ENCODE measurements around the gene PRSS56. TPM values are rescaled to one million over a fixed set of nuclear protein-coding genes. Genes with fewer than 3 reads are reported as not detected.

Gene PRSS56
- total RNA-seq, 1 donor from 2014 or later, result not detected

GRCh38 chr2:232503809-232504323 is 16.3 kb upstream of the PRSS56 start:
- Histone ChIP-seq H3K4me3 (ENCODE audit: low read depth, low read length) (no peak overlapping the region), H3K27me3 (ENCODE audit: control insufficient read depth, insufficient read depth, low read length) (peaks cover 82% of the 10 kb centered on the region), H3K36me3 (ENCODE audit: control insufficient read depth, insufficient read depth, low read length) (no peaks in the 10 kb centered on the region)
- no peak for TF ChIP-seq CTCF (IDR thresholded peaks at IDR 0.05; ENCODE audit: insufficient read depth, low read length, poor library complexity, severe bottlenecking)
- DNase-seq (ENCODE audit: low read depth), result no peak

GRCh38 chr2:232504438-232504837 is 15.8 kb upstream of the PRSS56 start:
- H3K4me3 ChIP-seq (ENCODE audit: low read depth, low read length), result no peak overlapping the region
- no peak for DNase-seq (ENCODE audit: low read depth)
- no peaks in the 10 kb centered on the region for H3K36me3 ChIP-seq (ENCODE audit: control insufficient read depth, insufficient read depth, low read length)
- H3K27me3 ChIP-seq (ENCODE audit: control insufficient read depth, insufficient read depth, low read length), result peaks cover 77% of the 10 kb centered on the region
- no peak for TF ChIP-seq CTCF (IDR thresholded peaks at IDR 0.05; ENCODE audit: insufficient read depth, low read length, poor library complexity, severe bottlenecking)

- DNase-seq (ENCODE audit: low read depth), result no peak
- Histone ChIP-seq H3K27me3 (ENCODE audit: control insufficient read depth, insufficient read depth, low read length) (peaks cover 70% of the 10 kb centered on the region), H3K4me3 (ENCODE audit: low read depth, low read length) (no peak overlapping the region), H3K36me3 (ENCODE audit: control insufficient read depth, insufficient read depth, low read length) (no peaks in the 10 kb centered on the region)
- TF ChIP-seq CTCF (IDR thresholded peaks at IDR 0.05; ENCODE audit: insufficient read depth, low read length, poor library complexity, severe bottlenecking), result no peak
These were observed 14.3 kb upstream of the PRSS56 start for GRCh38 chr2:232505856-232506255.

- DNase-seq (ENCODE audit: low read depth), result no peak
- H3K4me3 ChIP-seq (ENCODE audit: low read depth, low read length), result no peak overlapping the region
- peaks cover 73% of the 10 kb centered on the region for H3K27me3 ChIP-seq (ENCODE audit: control insufficient read depth, insufficient read depth, low read length)
- H3K36me3 ChIP-seq (ENCODE audit: control insufficient read depth, insufficient read depth, low read length), result no peaks in the 10 kb centered on the region
- no peak for TF ChIP-seq CTCF (IDR thresholded peaks at IDR 0.05; ENCODE audit: insufficient read depth, low read length, poor library complexity, severe bottlenecking)
These were observed 13.5 kb upstream of the PRSS56 start for GRCh38 chr2:232506709-232507108.

GRCh38 chr2:232508251-232508650 is 11.9 kb upstream of the PRSS56 start:
- peaks cover 74% of the 10 kb centered on the region for H3K27me3 ChIP-seq (ENCODE audit: control insufficient read depth, insufficient read depth, low read length)
- DNase-seq (ENCODE audit: low read depth), result no peak
- H3K4me3 ChIP-seq (ENCODE audit: low read depth, low read length), result no peak overlapping the region
- TF ChIP-seq CTCF (IDR thresholded peaks at IDR 0.05; ENCODE audit: insufficient read depth, low read length, poor library complexity, severe bottlenecking), result no peak
- H3K36me3 ChIP-seq (ENCODE audit: control insufficient read depth, insufficient read depth, low read length), result no peaks in the 10 kb centered on the region

- Histone ChIP-seq H3K4me3 (ENCODE audit: low read depth, low read length) (no peak overlapping the region), H3K36me3 (ENCODE audit: control insufficient read depth, insufficient read depth, low read length) (no peaks in the 10 kb centered on the region), H3K27me3 (ENCODE audit: control insufficient read depth, insufficient read depth, low read length) (peaks cover 55% of the 10 kb centered on the region)
- DNase-seq (ENCODE audit: low read depth), result no peak
- no peak for TF ChIP-seq CTCF (IDR thresholded peaks at IDR 0.05; ENCODE audit: insufficient read depth, low read length, poor library complexity, severe bottlenecking)
These were observed 8.8 kb upstream of the PRSS56 start for GRCh38 chr2:232511336-232511890.

All from kidney epithelial cell (primary cell).